T-cell (primary cell): ENCODE data around the gene GRAP2. TPM values are rescaled to one million over a fixed set of nuclear protein-coding genes. Genes with fewer than 3 reads are reported as not detected.

Experiments used
- ATAC-seq, 4 experiments: fragments of 200-7000 bp in 3 of 4; fragments of 150-1000 bp in 1 of 4; cut with Tn5 transposase; replicated peaks in 1 of 4; 1 replicate in 3 of 4; 2 replicates in 1 of 4; pipeline ENCODE4 v1.10.0; 2021; ENCODE audit warnings: moderate library complexity in 3 of 4, mild to moderate bottlenecking in 2 of 4, moderate number of reproducible peaks in 1 of 4
- CTCF ChIA-PET, 2 donors: fragments of 300-600 bp; sonication (Branson Sonifier 250); formaldehyde crosslinking; loops; one replicate each; lab custom pipeline; 2022; ENCODE audit warnings: antibody characterized with exemption in 2 of 2; lab: Charles Lee
- POLR2A ChIA-PET, 2 donors: fragments of 300-600 bp; sonication (Branson Sonifier 250); formaldehyde crosslinking; loops; one replicate each; lab custom pipeline; 2022; ENCODE audit warnings: antibody characterized with exemption in 2 of 2; lab: Charles Lee
- DNase-seq, 35 experiments: peaks; one replicate each; pipeline versions ENCODE4 v3.0.0 to v3.0.0-alpha.2; 2013 to 2023
- H3K27ac ChIP-seq: one replicate; pipeline ENCODE4 v1.5.1; 2013; ENCODE audit warnings: low read length
- H3K27me3 ChIP-seq, 2 experiments: replicated peaks in 1 of 2; 1 replicate in 1 of 2; 2 replicates in 1 of 2; pipeline versions ENCODE4 v1.6.1 to v1.7.0; 2013; ENCODE audit warnings: low read length in 1 of 2, mixed read lengths in 1 of 2; ENCODE audit not compliant: control insufficient read depth in 2 of 2, insufficient read depth in 2 of 2; ENCODE audit errors: extremely low read depth in 1 of 2
- H3K36me3 ChIP-seq, 2 donors: 1 replicate in 1 of 2; 2 replicates in 1 of 2; pipeline versions ENCODE4 v1.6.1 to v1.7.0; 2013; ENCODE audit warnings: low read length in 1 of 2; ENCODE audit not compliant: control insufficient read depth in 2 of 2, insufficient read depth in 1 of 2; ENCODE audit errors: extremely low read depth in 1 of 2
- H3K4me1 ChIP-seq, 2 experiments: 1 replicate in 1 of 2; 2 replicates in 1 of 2; pipeline versions ENCODE4 v1.6.1 to v1.7.0; 2013; ENCODE audit warnings: low read length in 2 of 2, mixed read lengths in 1 of 2; ENCODE audit not compliant: insufficient read depth in 2 of 2, control insufficient read depth in 1 of 2; ENCODE audit errors: extremely low read depth in 1 of 2
- H3K4me3 ChIP-seq, 2 donors: 1 replicate in 1 of 2; 2 replicates in 1 of 2; pipeline versions ENCODE4 v1.5.1 to v1.7.0; 2013; ENCODE audit warnings: mild to moderate bottlenecking in 2 of 2, low read length in 1 of 2, moderate library complexity in 1 of 2; ENCODE audit not compliant: control insufficient read depth in 1 of 2; ENCODE audit errors: extremely low read depth in 1 of 2
- H3K9me3 ChIP-seq: 2 replicates; pipeline ENCODE4 v1.7.0; 2013
- H3K27ac Mint-ChIP-seq, 2 donors: one replicate each; pipeline ENCODE4 v1.8.0; 2020 to 2021; ENCODE audit warnings: mild to moderate bottlenecking in 2 of 2, mixed read lengths in 2 of 2
- H3K27me3 Mint-ChIP-seq, 2 donors: one replicate each; pipeline ENCODE4 v1.8.0; 2021 to 2022; ENCODE audit warnings: mixed read lengths in 2 of 2
- H3K36me3 Mint-ChIP-seq: one replicate; pipeline ENCODE4 v1.8.0; 2021; ENCODE audit warnings: mixed read lengths
- H3K4me1 Mint-ChIP-seq, 3 donors: one replicate each; pipeline ENCODE4 v1.8.0; 2020 to 2022; ENCODE audit warnings: mixed read lengths in 3 of 3, mild to moderate bottlenecking in 1 of 3
- H3K4me3 Mint-ChIP-seq, 3 donors: one replicate each; pipeline ENCODE4 v1.8.0; 2020 to 2022; ENCODE audit warnings: mild to moderate bottlenecking in 3 of 3, mixed read lengths in 3 of 3, moderate library complexity in 3 of 3
- H3K9me3 Mint-ChIP-seq, 3 donors: one replicate each; pipeline ENCODE4 v1.8.0; 2020 to 2022; ENCODE audit warnings: mixed read lengths in 3 of 3
- WGBS: methylation state at CpG from one replicate; pipeline ENCODE4 v1.1.5; 2013; ENCODE audit warnings: missing lambda C conversion rate; ENCODE audit not compliant: insufficient coverage; 5-methylcytosine and 5-hydroxymethylcytosine counted together
- total RNA-seq, 35 experiments: library from RNA in 6 of 35; stranded (reverse) in 6 of 35; fragments of 120-200 nt in 1 of 35; gene quantifications; one replicate each; pipeline versions ENCODE4 v1.2.1 to v1.2.4 and lab custom pipeline; 2013 to 2026

GRAP2 gene
- total RNA-seq, 5 donors from 2014 or later (not counting 1 experiment from before 2014, with no cell fraction given), result 138 to 199 (median 157) TPM

- H3K9me3 ChIP-seq, result no peaks in the 10 kb centered on the region
- no peak overlapping the region for H3K27ac Mint-ChIP-seq
- peaks cover 18% of the 10 kb centered on the region for H3K36me3 Mint-ChIP-seq
- peak overlapping the region; percentile 46 to 49 for H3K4me3 ChIP-seq
- H3K27ac ChIP-seq, result peak overlapping the region; percentile 22
- ChIA-PET POLR2A (interaction anchor here (0.6 to 1.3 kb wide), 6 partner anchors 12 to 411 kb away, joined by 3 to 7 read pairs (median 3); no protein-coding TSS in a partner anchor), CTCF (interaction anchor here in 1 of 2 donors (0.6 to 1.1 kb wide), 4 partner anchors 11 to 260 kb away, joined by 3 to 4 read pairs (median 3); no protein-coding TSS in a partner anchor)
- H3K4me1 ChIP-seq, result peaks cover 70 to 83% of the 10 kb centered on the region in 2 experiments
- peaks cover 41 to 42% (median 42%) of the 10 kb centered on the region in 3 donors for H3K4me1 Mint-ChIP-seq
- WGBS, result 50% methylated on average over 2 of the region's 4 CpGs
- no peaks in the 10 kb centered on the region for H3K36me3 ChIP-seq
- no peak for ATAC-seq
- no peak overlapping the region for H3K4me3 Mint-ChIP-seq
- no peaks in the 10 kb centered on the region for H3K27me3 Mint-ChIP-seq
- H3K9me3 Mint-ChIP-seq, result no peaks in the 10 kb centered on the region
- no peaks in the 10 kb centered on the region for H3K27me3 ChIP-seq
- peak in 1 of 35 experiments; percentile 9 for DNase-seq
These were observed 27.9 kb downstream of the GRAP2 start for GRCh38 chr22:39928536-39929520.

- no peaks in the 10 kb centered on the region for H3K27me3 ChIP-seq
- peak overlapping the region; percentile 74 for H3K27ac ChIP-seq
- DNase-seq (peak in 1 of 35 experiments; percentile 10), ATAC-seq (peak; percentile 15 to 37 (median 31))
- ChIA-PET CTCF (no interaction called here), POLR2A (no interaction called here)
- H3K27me3 Mint-ChIP-seq, result no peaks in the 10 kb centered on the region
- H3K27ac Mint-ChIP-seq, result no peak overlapping the region
- H3K36me3 ChIP-seq, result no peaks in the 10 kb centered on the region
- H3K4me3 ChIP-seq, result peak overlapping the region in 1 of 2 donors; percentile 6
- no peaks in the 10 kb centered on the region for H3K9me3 ChIP-seq
- H3K36me3 Mint-ChIP-seq, result peaks cover 11% of the 10 kb centered on the region
- H3K4me1 Mint-ChIP-seq, result peaks cover 41 to 42% (median 42%) of the 10 kb centered on the region in 3 donors
- no peak overlapping the region for H3K4me3 Mint-ChIP-seq
- 22% methylated on average over 1 of the region's 2 CpGs for WGBS
- peaks cover 74 to 86% of the 10 kb centered on the region in 2 experiments for H3K4me1 ChIP-seq
- H3K9me3 Mint-ChIP-seq, result no peaks in the 10 kb centered on the region
These were observed 30.4 kb downstream of the GRAP2 start for GRCh38 chr22:39931251-39931650.

- no peak overlapping the region for H3K27ac Mint-ChIP-seq
- DNase-seq (peak in 1 of 35 experiments; percentile 3), ATAC-seq (no peak)
- Histone ChIP-seq H3K4me3 (no peak overlapping the region), H3K27me3 (no peaks in the 10 kb centered on the region), H3K9me3 (no peaks in the 10 kb centered on the region), H3K27ac (peak overlapping the region; percentile 74), H3K4me1 (peaks cover 83 to 86% of the 10 kb centered on the region in 2 experiments), H3K36me3 (no peaks in the 10 kb centered on the region)
- WGBS, result no CpG with 5 or more reads among the region's 2 CpGs
- H3K9me3 Mint-ChIP-seq, result no peaks in the 10 kb centered on the region
- ChIA-PET CTCF (interaction anchor here (0.6 to 3.0 kb wide), 10 partner anchors 8 to 307 kb away, joined by 3 to 25 read pairs (median 7); no protein-coding TSS in a partner anchor), POLR2A (interaction anchor here (0.6 to 1.0 kb wide), 5 partner anchors 9 to 156 kb away, joined by 3 to 10 read pairs (median 4); no protein-coding TSS in a partner anchor)
- H3K4me1 Mint-ChIP-seq, result peaks cover 45 to 47% (median 47%) of the 10 kb centered on the region in 3 donors
- peaks cover 13% of the 10 kb centered on the region for H3K36me3 Mint-ChIP-seq
- H3K27me3 Mint-ChIP-seq, result no peaks in the 10 kb centered on the region
- H3K4me3 Mint-ChIP-seq, result peak overlapping the region in 2 of 3 donors; percentile 21 to 25
These were observed 31.3 kb downstream of the GRAP2 start for GRCh38 chr22:39932166-39932565.

GRCh38 chr22:39932918-39933649 lies 32.2 kb downstream of the GRAP2 start:
- H3K27ac Mint-ChIP-seq, result peak overlapping the region in 1 of 2 donors; percentile 100
- no peak overlapping the region for H3K4me3 ChIP-seq
- H3K36me3 Mint-ChIP-seq, result peaks cover 5% of the 10 kb centered on the region
- ChIA-PET CTCF (interaction anchor here (0.6 to 3.0 kb wide), 20 partner anchors 9 to 322 kb away, joined by 3 to 25 read pairs (median 4); no protein-coding TSS in a partner anchor), POLR2A (interaction anchor here (0.6 to 1.5 kb wide), 7 partner anchors 9 to 413 kb away, joined by 3 to 10 read pairs (median 4); no protein-coding TSS in a partner anchor)
- H3K9me3 ChIP-seq, result no peaks in the 10 kb centered on the region
- DNase-seq, result peak in 32 of 35 experiments; percentile 23 to 80 (median 56)
- H3K4me1 ChIP-seq, result peaks cover 85 to 86% of the 10 kb centered on the region in 2 experiments
- peak in 3 of 4 experiments; percentile 18 to 43 (median 31) for ATAC-seq
- 41% methylated on average over 4 of the region's 7 CpGs for WGBS
- H3K27me3 Mint-ChIP-seq, result no peaks in the 10 kb centered on the region
- no peaks in the 10 kb centered on the region for H3K36me3 ChIP-seq
- peak overlapping the region; percentile 74 for H3K27ac ChIP-seq
- no peaks in the 10 kb centered on the region for H3K9me3 Mint-ChIP-seq
- H3K27me3 ChIP-seq, result no peaks in the 10 kb centered on the region
- H3K4me1 Mint-ChIP-seq, result peaks cover 55 to 56% (median 56%) of the 10 kb centered on the region in 3 donors
- peak overlapping the region; percentile 67 to 80 (median 68) for H3K4me3 Mint-ChIP-seq

- no peaks in the 10 kb centered on the region for H3K9me3 Mint-ChIP-seq
- Histone ChIP-seq H3K27ac (peak overlapping the region; percentile 74), H3K4me1 (peaks cover 86% of the 10 kb centered on the region in 2 experiments), H3K4me3 (peak overlapping the region; percentile 6 to 52), H3K9me3 (no peaks in the 10 kb centered on the region), H3K27me3 (no peaks in the 10 kb centered on the region), H3K36me3 (peaks cover 3 to 4% of the 10 kb centered on the region in 2 donors)
- CTCF ChIA-PET, result interaction anchor here (0.5 to 3.0 kb wide), 13 partner anchors 9 to 414 kb away, joined by 3 to 25 read pairs (median 5); partner anchors contain the start of gene ATF4 (in 1 of the 2)
- H3K4me3 Mint-ChIP-seq, result peak overlapping the region; percentile 67 to 80 (median 68)
- 10% methylated on average over 2 of the region's 8 CpGs for WGBS
- peaks cover 61 to 62% (median 62%) of the 10 kb centered on the region in 3 donors for H3K4me1 Mint-ChIP-seq
- ATAC-seq (peak in 3 of 4 experiments; percentile 26 to 30 (median 29)), DNase-seq (peak in 2 of 35 experiments; percentile 12 to 49)
- H3K27ac Mint-ChIP-seq, result peak overlapping the region in 1 of 2 donors; percentile 100
- no peaks in the 10 kb centered on the region for H3K27me3 Mint-ChIP-seq
- POLR2A ChIA-PET, result interaction anchor here (0.7 to 1.5 kb wide), 3 partner anchors 12 to 414 kb away, joined by 3 to 5 read pairs (median 4); no protein-coding TSS in a partner anchor
- H3K36me3 Mint-ChIP-seq, result peaks cover 3% of the 10 kb centered on the region
These were observed 32.9 kb downstream of the GRAP2 start for GRCh38 chr22:39933741-39934140.
